Activated CD4-positive, alpha-beta T cell treated with anti-CD3 and anti-CD28 coated beads, Interleukin-2, amount 50 U/mL, for 1 hour (primary cell): Measurements from ENCODE around the gene CNTN4.

ENCODE experiments used
- DNase-seq: peaks from one replicate; pipeline ENCODE4 v3.0.0-alpha.2; 2020

CNTN4 gene

GRCh38 chr3:2995195-2995594 is 896.5 kb downstream of the CNTN4 start:
- DNase-seq: no peak

- DNase-seq: no peak
Measured at GRCh38 chr3:3005146-3005744, 906.6 kb downstream of the CNTN4 start.

GRCh38 chr3:3013317-3014052 is 914.8 kb downstream of the CNTN4 start:
- no peak for DNase-seq

GRCh38 chr3:3015185-3016089 is 916.8 kb downstream of the CNTN4 start:
- DNase-seq: no peak

GRCh38 chr3:3016226-3016625 is 917.6 kb downstream of the CNTN4 start:
- no peak for DNase-seq

- DNase-seq: no peak
Measured at GRCh38 chr3:3020209-3020608, 921.5 kb downstream of the CNTN4 start.

- no peak for DNase-seq
Measured at GRCh38 chr3:3023111-3023745, 924.6 kb downstream of the CNTN4 start.

- DNase-seq: no peak
Measured at GRCh38 chr3:3027976-3028567, 929.4 kb downstream of the CNTN4 start.

GRCh38 chr3:3031326-3031725 is 932.7 kb downstream of the CNTN4 start:
- no peak for DNase-seq

GRCh38 chr3:3037156-3037555 is 938.5 kb downstream of the CNTN4 start:
- no peak for DNase-seq

- DNase-seq: no peak
Measured at GRCh38 chr3:3038201-3038991, 939.7 kb downstream of the CNTN4 start.

GRCh38 chr3:3053974-3054373 is 955.3 kb downstream of the CNTN4 start:
- no peak for DNase-seq

GRCh38 chr3:3059645-3060044 is 961.0 kb downstream of the CNTN4 start:
- no peak for DNase-seq

GRCh38 chr3:3064297-3064696 is 965.6 kb downstream of the CNTN4 start:
- DNase-seq: no peak

- DNase-seq: no peak
Measured at GRCh38 chr3:3065876-3066275, 967.2 kb downstream of the CNTN4 start.

- no peak for DNase-seq
Measured at GRCh38 chr3:3066378-3066777, 967.7 kb downstream of the CNTN4 start.

- DNase-seq: no peak
Measured at GRCh38 chr3:3066910-3067309, 968.2 kb downstream of the CNTN4 start.

GRCh38 chr3:3068358-3068881 is 969.8 kb downstream of the CNTN4 start:
- DNase-seq: no peak

GRCh38 chr3:3069723-3070122 is 971.1 kb downstream of the CNTN4 start:
- DNase-seq: no peak

GRCh38 chr3:3071136-3071535 is 972.5 kb downstream of the CNTN4 start:
- DNase-seq: no peak

- no peak for DNase-seq
Measured at GRCh38 chr3:3074551-3075257, 976.0 kb downstream of the CNTN4 start.
